Epidermal melanocyte (primary cell): Measurements from ENCODE around the gene C11orf68.

Experiments used
- DNase-seq: peaks from one replicate; pipeline ENCODE4 v3.0.0; 2011; ENCODE audit warnings: low spot score; ENCODE audit not compliant: insufficient read length

The C11orf68 gene

DNA sequence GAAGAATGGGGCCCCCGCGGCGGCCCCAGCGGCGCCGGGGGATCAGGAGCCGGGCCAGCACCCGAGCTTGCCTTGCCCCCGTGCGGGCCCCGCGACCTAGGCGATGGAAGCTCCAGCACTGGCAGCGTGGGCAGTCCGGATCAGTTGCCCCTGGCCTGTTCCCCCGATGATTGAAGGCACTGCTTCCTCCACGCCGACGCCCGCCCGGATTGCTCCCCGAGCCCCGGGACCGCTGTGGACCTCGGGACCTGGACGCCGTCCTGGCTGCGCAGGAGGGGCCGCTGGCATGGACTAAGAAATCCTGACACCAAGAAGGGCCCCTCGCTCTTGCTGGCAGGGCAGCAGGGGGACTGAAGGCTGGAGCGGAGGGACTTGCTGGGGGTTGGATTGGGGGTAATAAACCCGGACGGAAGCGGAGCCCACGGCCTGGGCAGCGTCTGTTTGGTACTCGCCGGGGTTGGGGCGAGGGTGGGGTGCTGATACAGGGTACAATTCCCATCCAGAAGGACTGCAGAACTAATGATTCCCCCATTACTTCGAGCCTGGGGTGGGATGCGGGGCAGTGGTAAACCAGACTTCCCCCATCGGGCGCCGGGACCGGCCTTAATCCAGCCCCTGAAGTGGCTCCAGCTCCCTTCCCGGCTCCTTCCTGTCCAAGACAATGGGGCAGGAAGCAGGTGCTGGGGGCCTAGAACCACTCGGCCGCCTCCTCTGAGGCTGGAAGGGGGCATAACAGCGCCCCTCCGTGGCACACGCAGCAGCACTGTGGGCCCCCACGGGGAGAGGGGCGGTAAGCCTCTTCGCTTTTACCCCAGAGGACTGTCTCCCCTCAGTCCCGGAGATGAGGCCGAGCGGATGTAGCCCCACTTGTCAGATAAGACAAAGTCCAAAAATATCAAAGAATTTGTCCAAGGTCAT, 27.4 kb downstream of the C11orf68 start:
- DNase-seq: no peak

DNA sequence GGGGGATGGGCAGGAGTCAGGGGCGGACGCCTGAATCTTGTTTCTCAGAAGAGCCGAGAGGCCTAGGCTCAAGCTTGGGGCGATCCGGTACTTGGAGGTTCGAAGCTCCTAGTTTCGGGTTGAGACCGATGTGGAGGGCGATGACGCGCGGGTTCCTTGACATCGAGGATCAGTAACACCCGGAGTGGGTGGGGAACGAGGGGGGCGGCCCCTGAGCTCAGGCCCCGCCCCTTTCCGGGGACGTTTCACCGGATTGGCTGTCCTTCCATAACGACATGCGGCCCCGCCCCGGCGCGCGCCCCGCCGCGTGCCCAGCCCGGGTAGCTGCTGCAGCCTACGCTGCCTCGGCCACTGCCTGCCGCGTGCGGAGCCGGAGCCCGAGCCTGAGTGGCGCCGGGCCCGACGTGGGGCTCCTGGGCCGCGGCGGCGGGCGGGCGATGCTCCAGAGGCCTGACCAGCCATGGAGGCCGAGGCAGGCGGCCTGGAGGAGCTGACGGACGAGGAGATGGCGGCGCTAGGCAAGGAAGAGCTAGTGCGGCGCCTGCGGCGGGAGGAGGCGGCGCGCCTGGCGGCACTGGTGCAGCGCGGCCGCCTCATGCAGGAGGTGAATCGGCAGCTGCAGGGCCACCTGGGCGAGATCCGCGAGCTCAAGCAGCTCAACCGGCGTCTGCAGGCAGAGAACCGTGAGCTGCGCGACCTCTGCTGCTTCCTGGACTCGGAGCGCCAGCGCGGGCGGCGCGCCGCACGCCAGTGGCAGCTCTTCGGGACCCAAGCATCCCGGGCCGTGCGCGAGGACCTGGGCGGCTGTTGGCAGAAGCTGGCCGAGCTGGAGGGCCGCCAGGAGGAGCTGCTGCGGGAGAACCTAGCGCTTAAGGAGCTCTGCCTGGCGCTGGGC, 28.3 kb downstream of the C11orf68 start, which contains the start of gene CCDC85B:
Gene CCDC85B, plus strand, starts transcription at position 350 of the 895 bp plus-strand sequence. Its CDS starts 111 bp downstream, at position 461.
- peak; percentile 94 for DNase-seq

DNA sequence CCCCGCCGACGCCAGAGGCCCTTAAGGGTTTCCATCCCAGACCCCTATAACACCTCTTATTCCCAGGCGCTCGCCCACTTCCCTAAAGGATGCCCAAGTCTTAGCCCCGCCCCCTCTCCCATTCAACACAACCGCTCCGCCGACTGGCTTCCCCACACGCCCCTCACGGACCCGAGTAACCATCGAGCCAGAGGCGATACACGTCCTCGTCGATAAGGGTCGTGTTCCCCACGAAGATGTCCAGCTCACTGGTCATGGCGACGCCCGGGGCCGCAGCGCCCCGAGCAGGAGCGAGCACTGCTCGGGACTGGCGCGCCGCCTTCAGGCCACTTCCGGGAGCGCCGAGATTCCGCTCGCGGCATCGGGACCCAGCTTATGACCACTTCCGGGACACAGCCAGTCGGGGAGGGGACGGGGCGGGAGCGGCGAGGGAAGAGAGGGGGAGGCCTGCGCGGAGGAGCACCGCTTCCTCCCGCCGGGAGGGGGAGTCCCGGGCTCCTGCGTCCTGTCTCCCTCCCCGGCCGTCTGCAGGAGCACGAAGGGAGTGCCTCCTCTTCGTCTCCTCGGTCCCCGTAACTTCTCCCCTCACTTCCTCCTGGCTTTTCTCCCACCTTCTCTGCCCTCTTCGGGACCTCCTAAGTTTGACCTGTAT, 30.6 kb downstream of the C11orf68 start, which contains the start of gene FIBP:
Gene FIBP, minus strand, starts transcription at position 309 of the 652 bp plus-strand sequence. Its CDS starts 53 bp downstream, at position 256.
- DNase-seq: peak; percentile 96

DNA sequence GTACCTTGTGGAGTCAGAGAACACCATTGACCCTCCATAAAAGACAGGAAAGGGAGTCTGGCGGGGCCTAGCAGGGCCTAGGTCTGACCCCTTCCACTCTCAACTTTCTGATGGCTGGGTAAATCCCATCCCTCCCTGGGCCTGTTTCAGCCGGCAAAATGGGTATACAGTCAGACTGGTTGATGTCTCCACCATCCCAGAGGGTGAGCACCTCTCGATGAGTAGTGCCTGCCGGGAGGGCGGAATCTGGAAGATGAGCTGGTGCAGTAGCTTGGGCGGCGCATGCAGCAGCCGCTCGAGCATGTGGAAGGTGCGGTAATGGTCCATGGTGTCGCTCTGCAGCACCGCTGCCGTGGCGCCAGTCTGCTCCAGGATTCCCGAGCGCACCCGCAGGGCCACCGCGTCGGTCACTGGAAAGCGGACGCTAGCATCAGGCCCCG, 31.1 kb downstream of the C11orf68 start:
- DNase-seq: no peak

DNA sequence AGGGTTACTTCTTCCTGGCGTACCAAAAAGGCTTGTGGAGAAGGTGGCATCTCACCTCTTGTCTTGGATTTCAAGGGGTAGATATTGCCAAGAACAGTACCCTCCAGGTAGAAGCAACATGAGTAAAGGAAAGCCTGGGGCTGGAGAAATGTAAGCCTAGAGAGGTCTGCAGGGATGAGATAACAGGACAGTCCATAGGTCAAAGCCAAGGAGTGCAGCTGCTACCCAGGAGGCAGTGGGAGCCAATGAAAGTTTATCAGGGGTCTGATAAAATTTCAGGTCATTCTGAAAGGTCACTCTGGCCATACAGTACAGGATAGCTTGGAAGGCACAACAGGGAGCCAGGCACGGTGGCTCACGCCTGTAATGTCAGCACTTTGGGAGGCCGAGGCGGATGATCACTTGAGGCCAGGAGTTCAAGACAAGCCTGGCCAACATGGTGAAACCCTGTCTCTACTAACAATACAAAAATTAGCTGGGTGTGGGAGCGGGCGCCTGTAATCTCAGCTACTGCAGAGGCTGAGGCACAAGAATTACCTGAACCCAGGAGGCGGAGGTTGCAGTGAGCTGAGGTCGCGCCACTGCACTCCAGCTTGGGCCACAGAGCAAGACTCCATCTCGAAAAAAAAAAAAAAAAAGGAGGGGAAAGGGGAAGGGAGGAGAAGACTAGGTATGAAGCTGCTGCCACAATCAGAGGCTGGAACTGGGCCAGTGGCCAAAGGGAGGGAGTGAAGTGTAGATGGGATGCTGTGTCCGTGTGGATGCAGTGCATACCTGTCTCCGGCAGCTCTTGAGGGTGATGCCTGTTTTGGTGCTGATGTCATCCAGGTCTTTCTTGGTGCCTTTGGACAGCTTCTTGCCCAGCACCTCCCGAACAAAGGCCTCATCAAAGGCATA, 31.8 kb downstream of the C11orf68 start:
- DNase-seq: no peak

DNA sequence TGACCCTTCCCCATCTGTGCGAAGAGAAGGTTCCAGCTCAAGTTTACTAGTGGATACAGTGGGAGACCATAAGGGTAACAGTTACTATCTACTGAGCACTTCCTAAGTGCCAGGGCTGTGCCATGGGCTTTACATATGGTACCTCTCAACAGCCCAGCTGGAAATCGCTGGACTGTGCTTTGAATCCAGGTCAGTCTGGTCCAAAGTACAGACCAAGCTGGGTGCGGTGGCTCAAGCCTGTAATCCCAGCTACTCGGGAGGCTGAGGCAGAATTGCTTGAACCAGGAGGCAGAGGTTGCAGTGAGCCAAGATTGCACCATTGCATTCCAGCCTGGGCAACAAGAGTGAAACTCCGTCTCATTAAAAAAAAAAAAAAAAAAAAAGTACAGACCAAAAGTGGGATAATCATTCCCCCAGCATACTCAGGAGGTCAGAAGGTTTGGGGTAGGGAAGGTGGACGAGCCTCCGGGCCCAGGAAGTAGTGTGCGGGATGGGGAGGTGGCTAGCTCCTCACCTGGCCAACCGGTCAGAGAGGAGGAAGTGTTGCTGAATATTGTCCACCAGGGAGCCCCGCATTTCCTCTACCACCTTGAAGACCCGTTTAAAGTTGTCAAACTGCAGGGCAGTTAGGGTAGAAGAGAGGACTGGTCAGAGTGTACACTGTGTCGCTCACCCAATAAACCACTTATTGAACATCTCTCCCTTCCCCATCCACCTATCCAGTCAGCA, 32.9 kb downstream of the C11orf68 start:
- DNase-seq: no peak

DNA sequence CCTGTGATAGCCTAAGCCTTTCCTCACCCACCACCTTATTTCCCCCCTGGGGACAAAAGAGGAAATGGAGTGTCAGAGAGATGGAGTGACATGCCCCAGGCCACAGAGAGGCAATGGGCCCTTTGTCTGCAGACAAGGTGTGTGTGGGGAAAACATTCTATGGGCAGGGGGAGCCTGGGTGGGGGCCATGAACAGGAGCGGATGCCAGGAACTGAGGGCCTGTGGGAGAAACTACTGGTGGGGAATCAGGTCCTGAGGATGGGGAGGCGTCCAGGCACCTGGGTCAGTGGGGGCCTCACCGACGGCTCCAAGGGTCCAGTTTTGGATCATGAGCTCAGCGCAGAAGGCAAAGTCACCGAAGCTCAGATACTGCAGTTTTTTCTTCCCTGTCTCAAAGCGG, 33.6 kb downstream of the C11orf68 start:
- DNase-seq: no peak

DNA sequence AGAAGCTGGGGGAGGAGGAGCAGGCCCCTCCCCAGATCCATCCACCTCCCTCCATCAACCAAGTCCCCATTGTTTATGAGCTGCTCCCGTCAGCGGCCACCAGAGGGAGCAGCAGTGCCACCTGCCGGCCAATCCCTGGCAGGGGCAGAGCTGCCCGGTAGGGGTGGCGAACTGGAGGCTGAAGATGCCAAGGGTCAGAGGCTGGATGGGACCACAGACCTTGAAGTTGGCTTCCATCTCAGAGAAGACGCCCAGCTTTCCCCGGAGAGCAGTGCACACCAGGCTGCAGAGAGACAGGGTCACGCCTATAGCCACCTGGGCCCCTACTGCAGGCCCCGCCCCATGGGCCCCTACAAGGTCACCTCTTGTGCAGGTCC, 34.2 kb downstream of the C11orf68 start:
- peak; percentile 83 for DNase-seq

DNA sequence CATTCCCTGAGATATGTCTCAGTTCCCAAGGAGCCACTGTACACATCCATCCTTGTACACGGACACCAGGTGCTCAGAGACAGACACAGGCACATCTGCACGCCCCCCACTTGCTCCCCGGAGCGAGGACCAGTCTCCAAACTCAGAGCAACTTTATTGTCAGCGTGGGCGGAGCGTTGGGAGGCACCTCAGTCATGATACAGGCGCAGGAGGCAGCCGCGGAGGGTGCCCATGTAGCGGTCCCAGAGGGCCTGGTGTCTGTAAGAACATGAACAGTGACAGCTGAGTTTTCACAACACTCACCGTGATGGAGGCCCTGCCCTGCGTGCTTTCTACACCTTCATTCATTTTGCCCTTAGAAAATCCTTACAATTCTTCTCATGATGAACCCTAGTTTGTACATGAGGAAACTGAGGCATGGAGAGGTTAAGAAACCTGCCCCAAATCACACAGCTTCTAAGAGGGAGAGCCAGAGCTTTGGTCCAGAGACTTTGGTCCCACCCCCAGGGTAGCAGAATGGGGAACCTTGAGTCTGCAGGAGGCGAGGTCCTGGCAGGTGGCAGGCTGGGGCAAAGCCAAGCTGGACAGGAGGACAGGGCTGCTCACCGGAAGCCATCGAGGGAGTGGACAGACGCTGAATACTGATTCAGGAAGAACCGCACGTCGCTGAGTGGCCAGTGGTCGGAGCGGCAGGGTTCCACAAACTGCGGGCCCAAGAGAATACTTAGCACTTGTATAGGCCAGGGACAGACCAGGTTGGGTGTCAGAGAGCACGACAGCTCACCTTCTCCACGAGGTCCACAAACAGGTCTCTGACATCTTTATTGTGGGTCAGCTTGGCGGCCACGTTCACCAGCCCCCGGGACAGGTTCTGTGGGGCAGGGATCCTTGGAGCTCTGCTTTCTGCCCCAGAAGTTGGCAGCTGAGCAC, 34.8 kb downstream of the C11orf68 start:
- DNase-seq: no peak

DNA sequence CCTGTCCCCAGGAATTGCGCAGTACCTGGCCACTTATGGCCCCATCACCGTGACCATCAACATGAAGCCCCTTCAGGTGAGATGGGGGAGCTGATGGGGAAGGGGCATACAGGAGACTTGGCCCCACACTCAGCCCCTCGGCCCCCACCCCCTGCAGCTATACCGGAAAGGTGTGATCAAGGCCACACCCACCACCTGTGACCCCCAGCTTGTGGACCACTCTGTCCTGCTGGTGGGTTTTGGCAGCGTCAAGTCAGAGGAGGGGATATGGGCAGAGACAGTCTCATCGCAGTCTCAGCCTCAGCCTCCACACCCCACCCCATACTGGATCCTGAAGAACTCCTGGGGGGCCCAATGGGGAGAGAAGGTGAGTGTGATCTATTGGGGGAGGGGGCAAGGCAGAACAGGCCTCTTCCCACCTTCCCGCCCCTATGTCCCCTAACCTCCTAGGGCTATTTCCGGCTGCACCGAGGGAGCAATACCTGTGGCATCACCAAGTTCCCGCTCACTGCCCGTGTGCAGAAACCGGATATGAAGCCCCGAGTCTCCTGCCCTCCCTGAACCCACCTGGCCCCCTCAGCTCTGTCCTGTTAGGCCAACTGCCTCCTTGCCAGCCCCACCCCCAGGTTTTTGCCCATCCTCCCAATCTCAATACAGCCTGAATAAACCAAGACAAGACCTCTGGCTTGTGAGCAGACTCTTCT, 35.7 kb downstream of the C11orf68 start:
- DNase-seq: no peak

DNA sequence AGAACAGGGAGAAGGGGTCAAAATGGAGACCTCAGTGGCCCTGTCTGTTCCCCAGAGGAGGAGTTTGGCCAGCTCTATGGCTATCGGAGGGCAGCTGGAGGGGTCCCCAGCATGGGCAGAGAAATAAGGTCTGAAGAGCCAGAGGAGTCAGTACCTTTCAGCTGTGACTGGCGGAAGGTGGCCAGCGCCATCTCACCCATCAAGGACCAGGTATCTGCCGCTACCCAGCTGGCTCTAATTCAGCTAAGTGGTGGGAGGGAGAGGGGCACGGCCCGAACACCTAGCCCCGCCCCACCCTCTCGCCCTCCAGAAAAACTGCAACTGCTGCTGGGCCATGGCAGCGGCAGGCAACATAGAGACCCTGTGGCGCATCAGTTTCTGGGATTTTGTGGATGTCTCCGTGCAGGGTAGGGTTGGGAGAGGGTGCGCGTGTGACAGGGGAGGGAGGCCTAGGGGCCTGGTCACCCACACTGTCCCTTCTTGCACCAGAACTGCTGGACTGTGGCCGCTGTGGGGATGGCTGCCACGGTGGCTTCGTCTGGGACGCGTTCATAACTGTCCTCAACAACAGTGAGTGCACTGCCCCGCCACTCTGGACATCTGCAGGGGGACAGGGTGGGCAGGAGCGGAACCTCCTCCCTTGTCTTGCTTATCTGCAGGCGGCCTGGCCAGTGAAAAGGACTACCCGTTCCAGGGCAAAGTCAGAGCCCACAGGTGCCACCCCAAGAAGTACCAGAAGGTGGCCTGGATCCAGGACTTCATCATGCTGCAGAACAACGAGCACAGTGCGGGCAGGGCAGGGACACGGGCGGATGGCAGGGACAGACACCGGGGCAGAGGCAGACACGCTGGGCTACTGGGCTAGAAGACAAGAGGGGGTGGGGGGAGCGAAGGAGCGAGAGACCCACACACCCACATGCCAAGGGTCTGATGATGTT, 36.5 kb downstream of the C11orf68 start:
- DNase-seq: no peak

DNA sequence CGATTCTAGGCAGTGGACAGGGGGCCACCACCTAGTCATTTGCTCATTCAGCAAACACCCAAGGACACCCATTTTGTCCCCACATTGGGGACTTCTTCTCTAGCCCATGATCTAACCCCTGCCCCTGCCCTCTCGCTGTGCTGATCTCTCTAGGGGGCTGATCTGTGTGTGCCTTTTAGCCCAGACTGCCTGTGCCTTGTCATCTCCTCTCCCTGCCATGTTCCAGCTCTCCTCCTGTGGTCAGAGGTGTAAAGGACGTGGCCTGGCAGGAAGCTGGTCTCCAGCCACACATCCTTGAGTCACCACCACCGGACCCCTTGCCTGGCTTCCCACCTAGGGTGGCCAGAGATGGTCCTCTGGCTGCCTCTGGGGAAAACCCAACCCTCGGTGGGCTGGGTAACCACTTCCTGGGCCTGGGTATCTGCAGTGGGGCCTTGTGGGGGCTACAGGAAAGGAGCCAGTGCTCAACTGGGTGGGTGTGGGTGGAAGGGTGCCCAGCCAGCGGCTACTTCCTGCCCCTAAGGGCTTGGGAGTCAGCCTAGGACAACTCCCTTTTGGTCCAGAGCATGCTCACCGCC, 37.9 kb downstream of the C11orf68 start:
- no peak for DNase-seq

DNA sequence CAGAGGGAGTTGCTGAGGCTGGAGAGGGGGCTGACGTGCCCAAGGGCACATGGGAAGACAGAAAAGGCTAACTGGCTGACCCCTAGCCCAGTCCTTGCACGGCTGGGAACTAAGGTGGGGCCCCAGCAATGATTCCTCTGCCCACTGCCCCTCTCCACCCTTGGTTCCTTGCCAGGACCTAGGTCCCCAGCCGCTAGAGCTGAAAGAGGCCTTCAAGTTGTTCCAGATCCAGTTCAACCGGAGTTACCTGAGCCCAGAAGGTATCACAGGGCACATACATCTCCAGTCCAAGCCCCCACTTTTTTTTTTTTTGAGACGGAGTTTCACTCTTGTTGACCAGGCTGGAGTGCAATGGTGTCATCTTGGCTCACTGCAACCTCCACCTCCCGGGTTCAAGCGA, 38.8 kb downstream of the C11orf68 start:
- DNase-seq: no peak

DNA sequence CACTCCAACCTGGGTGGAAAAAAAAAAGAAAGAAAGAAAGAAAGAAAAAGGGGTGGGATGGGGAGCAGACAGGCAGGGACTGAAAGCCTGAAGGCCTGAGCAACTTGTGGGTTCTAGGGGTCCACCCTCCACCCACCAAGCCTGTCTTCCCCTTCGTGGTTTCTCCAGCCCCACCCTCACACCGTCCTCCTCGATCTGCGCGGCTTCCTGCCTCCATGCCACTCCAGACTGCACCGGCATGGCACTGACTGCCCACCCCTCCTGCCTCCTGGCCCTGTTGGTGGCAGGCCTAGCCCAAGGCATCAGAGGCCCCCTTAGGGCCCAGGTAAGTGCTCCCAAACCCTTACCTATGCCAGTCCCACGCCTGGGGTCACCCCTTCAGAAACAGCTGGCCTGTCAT, 39.2 kb downstream of the C11orf68 start, which contains the start of gene CTSW:
Gene CTSW, plus strand, starts transcription at position 221 of the 400 bp plus-strand sequence. Its CDS starts 18 bp downstream, at position 239.
- DNase-seq: no peak

DNA sequence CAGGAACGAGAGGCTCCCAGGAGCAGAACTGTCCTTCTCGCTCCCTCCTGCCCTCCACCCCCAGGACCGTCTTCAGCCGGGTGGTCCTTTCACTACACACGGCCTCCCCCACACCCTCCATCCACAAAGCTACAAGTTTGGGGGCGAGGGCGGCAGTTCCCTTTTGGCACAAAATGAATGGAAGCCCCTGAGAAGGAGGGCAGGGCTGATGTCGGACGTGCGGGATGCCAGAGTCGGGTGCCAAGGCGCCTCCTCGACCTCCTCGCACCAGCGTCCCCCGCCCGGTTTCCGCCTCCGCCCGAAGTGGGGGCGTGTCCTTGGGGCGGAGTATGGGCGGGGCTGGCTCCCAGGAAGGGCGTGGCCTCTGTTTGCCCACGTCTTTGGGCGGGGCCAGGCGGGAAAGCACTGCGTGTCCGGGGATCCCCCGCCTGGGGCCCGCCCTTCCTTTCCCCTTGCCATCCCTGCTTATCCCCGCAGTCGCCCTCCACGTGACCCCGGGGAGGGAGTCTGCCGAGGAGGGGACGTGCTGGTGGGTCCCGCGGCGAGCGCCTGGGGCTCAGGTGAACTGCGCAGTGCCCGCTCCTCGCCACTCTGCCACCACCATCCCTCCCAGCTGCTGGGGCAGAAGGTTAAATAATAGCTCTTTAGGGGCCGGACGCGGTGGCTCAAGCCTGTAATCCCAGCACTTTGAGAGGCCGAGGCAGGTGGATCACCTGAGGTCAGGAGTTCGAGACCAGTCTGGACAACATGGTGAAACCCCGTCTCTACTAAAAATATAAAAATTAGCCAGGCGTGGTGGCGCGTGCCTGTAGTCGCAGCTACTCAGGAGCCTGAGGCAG, 45.3 kb downstream of the C11orf68 start:
- peak; percentile 92 for DNase-seq
